SK-N-SH (cell line): Measurements from ENCODE around the gene IL15. TPM values are rescaled to one million over a fixed set of nuclear protein-coding genes. Genes with fewer than 3 reads are reported as not detected.

Experiments used
- CTCF ChIA-PET: fragments of 300-600, 350-600 bp; formaldehyde crosslinking; extraction: SDS; loops from one replicate; lab custom pipeline; 2021; lab: Yijun Ruan, JAX
- POLR2A ChIA-PET: fragments of 350-600 bp; sonication (Branson Sonifier 250); formaldehyde crosslinking; extraction: SDS; loops from one replicate; lab custom pipeline; 2020; ENCODE audit warnings: antibody characterized with exemption, inconsistent platforms; lab: Yijun Ruan, JAX
- DNase-seq: peaks from one replicate; pipeline ENCODE4 v3.0.0; 2012
- H2AFZ ChIP-seq: fragments of 200-600 bp; sonication (generic); 2 replicates; pipeline ENCODE4 v1.8.1; 2016; ENCODE audit warnings: antibody characterized with exemption, mild to moderate bottlenecking, low read depth
- H3F3A ChIP-seq: fragments of 200-600 bp; sonication (generic); replicated peaks from 2 replicates; pipeline ENCODE3; 2016; ENCODE audit warnings: antibody characterized with exemption, mild to moderate bottlenecking; ENCODE audit not compliant: insufficient read depth
- H3K27ac ChIP-seq, 2 experiments: fragments of 200-500 bp in 1 of 2; fragments of 200-600 bp in 1 of 2; sonication (Bioruptor generic) in 1 of 2; sonication (generic), shearing (Covaris generic) in 1 of 2; 2 replicates each; pipeline versions ENCODE4 v1.5.1 to v1.6.1; 2014 to 2016; ENCODE audit warnings: low read depth in 2 of 2, inconsistent platforms in 1 of 2, low read length in 1 of 2, mild to moderate bottlenecking in 1 of 2, mixed read lengths in 1 of 2
- H3K27me3 ChIP-seq: fragments of 200-600 bp; sonication (generic), shearing (Covaris generic); 2 replicates; pipeline ENCODE4 v1.6.1; 2016; ENCODE audit warnings: mixed run types; ENCODE audit not compliant: insufficient read depth
- H3K36me3 ChIP-seq, 2 experiments: fragments of 200-500 bp in 1 of 2; fragments of 200-600 bp in 1 of 2; sonication (Bioruptor generic) in 1 of 2; sonication (generic) in 1 of 2; replicated peaks in 1 of 2; 2 replicates each; pipeline versions ENCODE3 to v1.5.1; 2014 to 2016; ENCODE audit warnings: low read length in 1 of 2, mild to moderate bottlenecking in 1 of 2; ENCODE audit not compliant: insufficient read depth in 2 of 2, control insufficient read depth in 1 of 2
- H3K4me1 ChIP-seq, 2 experiments: fragments of 200-500 bp in 1 of 2; fragments of 200-600 bp in 1 of 2; sonication (Bioruptor generic) in 1 of 2; sonication (generic), shearing (Covaris generic) in 1 of 2; 2 replicates each; pipeline versions ENCODE4 v1.5.1 to v1.6.1; 2014 to 2016; ENCODE audit warnings: low read depth in 1 of 2, low read length in 1 of 2, mixed run types in 1 of 2; ENCODE audit not compliant: insufficient read depth in 2 of 2, control insufficient read depth in 1 of 2
- H3K4me2 ChIP-seq: fragments of 200-600 bp; sonication (generic), shearing (Covaris generic); 2 replicates; pipeline ENCODE4 v1.6.1; 2017; ENCODE audit warnings: mixed run types
- H3K4me3 ChIP-seq, 2 experiments: fragments of 200-500 bp in 1 of 2; fragments of 200-600 bp in 1 of 2; sonication (Bioruptor generic) in 1 of 2; sonication (generic), shearing (Covaris generic) in 1 of 2; 2 replicates each; pipeline versions ENCODE4 v1.5.1 to v1.8.1; 2014 to 2016; ENCODE audit warnings: low read depth in 2 of 2, inconsistent platforms in 1 of 2, low read length in 1 of 2, mild to moderate bottlenecking in 1 of 2, mixed read lengths in 1 of 2, moderate library complexity in 1 of 2
- H3K79me2 ChIP-seq: fragments of 200-600 bp; sonication (generic); 2 replicates; pipeline ENCODE4 v1.8.1; 2017; ENCODE audit warnings: mild to moderate bottlenecking; ENCODE audit not compliant: insufficient read depth
- H3K9ac ChIP-seq: fragments of 200-600 bp; sonication (generic); 2 replicates; pipeline ENCODE4 v1.6.1; 2017; ENCODE audit warnings: mixed run types
- H3K9me2 ChIP-seq: fragments of 200-600 bp; sonication (generic); 2 replicates; pipeline ENCODE4 v1.6.1; 2017; ENCODE audit warnings: mixed run types
- H3K9me3 ChIP-seq: fragments of 200-600 bp; sonication (generic); 2 replicates; pipeline ENCODE4 v1.6.1; 2017; ENCODE audit warnings: mixed run types, mild to moderate bottlenecking, moderate library complexity
- H4K20me1 ChIP-seq: fragments of 200-600 bp; sonication (generic); 2 replicates; pipeline ENCODE4 v1.6.1; 2017; ENCODE audit warnings: mild to moderate bottlenecking, mixed run types; ENCODE audit not compliant: insufficient read depth
- CHD2 ChIP-seq: fragments of 150-350 bp; IDR thresholded peaks from 2 replicates; pipeline ENCODE4 v1.6.1; 2018; ENCODE audit warnings: low read length; ENCODE audit not compliant: partially characterized antibody
- ELF1 ChIP-seq: IDR thresholded peaks from 2 replicates; pipeline ENCODE4 v1.4.0; 2012
- EP300 ChIP-seq, 2 experiments: IDR thresholded peaks; 2 replicates each; pipeline versions ENCODE4 v1.4.0 to v1.6.1; 2012; ENCODE audit warnings: borderline replicate concordance in 1 of 2, low read depth in 1 of 2, low read length in 1 of 2
- FOXM1 ChIP-seq: IDR thresholded peaks from 2 replicates; pipeline ENCODE4 v1.4.0; 2012; ENCODE audit warnings: low read depth, mild to moderate bottlenecking
- GABPA ChIP-seq: IDR thresholded peaks from 2 replicates; pipeline ENCODE4 v1.4.0; 2012; ENCODE audit warnings: low read depth, mild to moderate bottlenecking
- GATA2 ChIP-seq: sonication (generic); formaldehyde crosslinking; IDR thresholded peaks from 2 replicates; pipeline ENCODE4 v1.5.0; 2020; ENCODE audit warnings: mild to moderate bottlenecking, missing genetic modification reagents
- JUND ChIP-seq: IDR thresholded peaks from 2 replicates; pipeline ENCODE4 v1.4.0; 2012
- RAD21 ChIP-seq: IDR thresholded peaks from 2 replicates; pipeline ENCODE4 v1.6.1; 2012; ENCODE audit warnings: mild to moderate bottlenecking, low read length
- RFX5 ChIP-seq: IDR thresholded peaks from 2 replicates; pipeline ENCODE4 v1.6.1; 2012; ENCODE audit warnings: mild to moderate bottlenecking, improper control_type of control experiment, low read length
- SIN3A ChIP-seq: IDR thresholded peaks from 2 replicates; pipeline ENCODE4 v1.6.1; 2012; ENCODE audit warnings: low read depth, mild to moderate bottlenecking, low read length, moderate library complexity, borderline replicate concordance
- SMC3 ChIP-seq: IDR thresholded peaks from 2 replicates; pipeline ENCODE4 v1.6.1; 2012; ENCODE audit warnings: low read depth, low read length, improper control_type of control experiment
- TEAD4 ChIP-seq: IDR thresholded peaks from 2 replicates; pipeline ENCODE4 v1.4.0; 2012; ENCODE audit warnings: mild to moderate bottlenecking, borderline replicate concordance; ENCODE audit not compliant: insufficient read depth
- YY1 ChIP-seq: IDR thresholded peaks from 2 replicates; pipeline ENCODE4 v1.4.0; 2012; ENCODE audit warnings: low read depth, mild to moderate bottlenecking
- WGBS: methylation state at CpG from one replicate; pipeline ENCODE4 v1.1.6; 2017; ENCODE audit warnings: low lambda C conversion rate; 5-methylcytosine and 5-hydroxymethylcytosine counted together
- polyA plus RNA-seq, 3 experiments: library from polyadenylated mRNA; depleted of rRNA; stranded (reverse); fragments of >200 nt; gene quantifications; 2 replicates each; pipeline ENCODE4 v1.2.3, GENCODE V29; 2012
- TF ChIP-seq, protein P1 (sequence below): IDR thresholded peaks from 2 replicates; pipeline ENCODE4; 2012
- TF ChIP-seq, protein P2 (sequence below): fragments of 150-350 bp; IDR thresholded peaks from 2 replicates; pipeline ENCODE4 v1.6.1; 2017; ENCODE audit warnings: antibody characterized with exemption, low read length, low read depth, borderline replicate concordance
- TF ChIP-seq, protein P3 (sequence below): IDR thresholded peaks from 2 replicates; pipeline ENCODE4 v1.4.0; 2012; ENCODE audit warnings: low read depth
- TF ChIP-seq, protein P4 (sequence below): fragments of 200-600 bp; sonication (generic); IDR thresholded peaks from 2 replicates; pipeline ENCODE4 v1.6.1; 2017; ENCODE audit warnings: antibody characterized with exemption, mild to moderate bottlenecking, moderate library complexity
- TF ChIP-seq, protein P5 (sequence below): fragments of 150-350 bp; IDR thresholded peaks from 2 replicates; pipeline ENCODE4 v1.6.1; 2016; ENCODE audit warnings: mild to moderate bottlenecking, low read depth, low read length
- TF ChIP-seq, protein P6 (sequence below): IDR thresholded peaks from 2 replicates; pipeline ENCODE4 v1.4.0; 2012; ENCODE audit warnings: low read depth, borderline replicate concordance

Gene IL15
- polyA plus RNA-seq, 1 of the 3 experiments (the other 2 are of a cell fraction) = 3.7 TPM

DNA sequence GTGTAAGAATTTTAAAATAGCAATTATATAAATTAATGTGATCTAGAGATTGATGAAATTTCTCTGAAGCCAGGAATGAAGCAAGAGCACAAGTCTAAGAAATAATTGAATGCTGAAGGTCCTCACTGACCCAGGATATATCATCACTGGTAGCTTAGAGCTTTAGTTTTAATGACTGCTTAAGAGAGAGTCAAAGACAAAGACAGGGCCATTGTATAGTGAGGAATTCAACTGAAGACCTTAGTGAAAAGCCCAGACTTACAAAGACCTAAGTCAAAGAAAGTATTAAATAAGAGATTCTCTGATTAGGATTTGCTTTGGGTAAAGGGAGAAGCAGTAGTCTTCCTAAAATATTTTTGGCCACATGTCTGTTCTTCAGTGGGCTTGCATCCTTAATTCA, 26.0 kb upstream of the IL15 start:
- DNase-seq = no peak
- no peak overlapping the region for H2AFZ ChIP-seq
- H3K4me2 ChIP-seq = no peak overlapping the region

DNA sequence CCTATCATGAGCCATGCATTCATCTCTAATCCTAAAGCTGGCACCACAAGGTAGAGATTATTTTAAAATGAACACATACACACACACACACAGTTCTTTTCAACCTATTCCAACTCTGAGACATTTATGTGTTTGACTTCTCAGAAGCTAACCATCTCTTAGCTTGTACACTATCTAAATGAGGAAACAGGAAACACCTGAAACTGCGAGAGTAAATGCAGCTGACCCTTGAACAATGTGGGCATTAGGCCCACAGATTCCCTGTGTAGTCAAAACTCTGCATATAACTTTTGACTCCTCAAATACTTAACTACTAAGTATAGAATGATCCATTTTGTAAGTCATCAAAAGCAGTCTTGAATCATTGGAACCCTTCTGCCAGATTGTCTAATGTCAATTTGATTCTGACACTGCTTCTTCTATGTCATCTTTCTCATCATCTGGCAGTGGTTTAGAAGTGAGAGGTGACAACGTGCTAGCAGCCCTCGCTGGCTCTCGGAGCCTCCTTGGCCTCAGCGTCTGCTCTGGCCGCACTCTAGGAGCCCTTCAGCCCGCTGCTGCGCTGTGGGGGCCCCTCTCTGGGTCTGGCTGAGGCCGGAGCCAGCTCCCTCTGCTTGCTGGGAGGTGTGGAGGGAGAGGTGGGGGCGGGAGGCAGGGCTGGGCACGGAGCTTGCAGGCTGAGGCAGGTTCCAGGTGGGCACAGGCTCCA, 21.4 kb upstream of the IL15 start:
- no peak overlapping the region for H3K27ac ChIP-seq
- no peaks in the 10 kb centered on the region for H3K9me2 ChIP-seq
- no peaks in the 10 kb centered on the region for H3F3A ChIP-seq
- H3K27me3 ChIP-seq = no peaks in the 10 kb centered on the region
- 96% methylated on average over 9 of the region's 11 CpGs for WGBS
- no peaks in the 10 kb centered on the region for H4K20me1 ChIP-seq
- no peak overlapping the region for H3K4me2 ChIP-seq
- no peaks in the 10 kb centered on the region for H3K9me3 ChIP-seq
- H3K9ac ChIP-seq = no peak overlapping the region
- no peak for DNase-seq
- H3K4me3 ChIP-seq = no peak overlapping the region
- ChIA-PET POLR2A (no interaction called here), CTCF (no interaction called here)
- no peak overlapping the region for H2AFZ ChIP-seq
- H3K36me3 ChIP-seq = no peaks in the 10 kb centered on the region
- H3K79me2 ChIP-seq = no peaks in the 10 kb centered on the region
- H3K4me1 ChIP-seq = no peaks in the 10 kb centered on the region
- TF ChIP-seq SIN3A (no peak), FOXM1 (no peak), GABPA (no peak), ELF1 (no peak), RFX5 (no peak), TEAD4 (no peak), EP300 (IDR thresholded peaks at IDR 0.05; ENCODE audit: borderline replicate concordance in 1 of 2, low read depth in 1 of 2, low read length in 1 of 2) (no peak)
- TF ChIP-seq, protein P1, sequence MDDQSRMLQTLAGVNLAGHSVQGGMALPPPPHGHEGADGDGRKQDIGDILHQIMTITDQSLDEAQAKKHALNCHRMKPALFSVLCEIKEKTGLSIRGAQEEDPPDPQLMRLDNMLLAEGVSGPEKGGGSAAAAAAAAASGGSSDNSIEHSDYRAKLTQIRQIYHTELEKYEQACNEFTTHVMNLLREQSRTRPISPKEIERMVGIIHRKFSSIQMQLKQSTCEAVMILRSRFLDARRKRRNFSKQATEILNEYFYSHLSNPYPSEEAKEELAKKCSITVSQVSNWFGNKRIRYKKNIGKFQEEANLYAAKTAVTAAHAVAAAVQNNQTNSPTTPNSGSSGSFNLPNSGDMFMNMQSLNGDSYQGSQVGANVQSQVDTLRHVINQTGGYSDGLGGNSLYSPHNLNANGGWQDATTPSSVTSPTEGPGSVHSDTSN = no peak
- TF ChIP-seq, protein P2, sequence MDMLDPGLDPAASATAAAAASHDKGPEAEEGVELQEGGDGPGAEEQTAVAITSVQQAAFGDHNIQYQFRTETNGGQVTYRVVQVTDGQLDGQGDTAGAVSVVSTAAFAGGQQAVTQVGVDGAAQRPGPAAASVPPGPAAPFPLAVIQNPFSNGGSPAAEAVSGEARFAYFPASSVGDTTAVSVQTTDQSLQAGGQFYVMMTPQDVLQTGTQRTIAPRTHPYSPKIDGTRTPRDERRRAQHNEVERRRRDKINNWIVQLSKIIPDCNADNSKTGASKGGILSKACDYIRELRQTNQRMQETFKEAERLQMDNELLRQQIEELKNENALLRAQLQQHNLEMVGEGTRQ = no peak
- TF ChIP-seq, protein P3, sequence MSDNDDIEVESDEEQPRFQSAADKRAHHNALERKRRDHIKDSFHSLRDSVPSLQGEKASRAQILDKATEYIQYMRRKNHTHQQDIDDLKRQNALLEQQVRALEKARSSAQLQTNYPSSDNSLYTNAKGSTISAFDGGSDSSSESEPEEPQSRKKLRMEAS = no peak
- TF ChIP-seq, protein P4, sequence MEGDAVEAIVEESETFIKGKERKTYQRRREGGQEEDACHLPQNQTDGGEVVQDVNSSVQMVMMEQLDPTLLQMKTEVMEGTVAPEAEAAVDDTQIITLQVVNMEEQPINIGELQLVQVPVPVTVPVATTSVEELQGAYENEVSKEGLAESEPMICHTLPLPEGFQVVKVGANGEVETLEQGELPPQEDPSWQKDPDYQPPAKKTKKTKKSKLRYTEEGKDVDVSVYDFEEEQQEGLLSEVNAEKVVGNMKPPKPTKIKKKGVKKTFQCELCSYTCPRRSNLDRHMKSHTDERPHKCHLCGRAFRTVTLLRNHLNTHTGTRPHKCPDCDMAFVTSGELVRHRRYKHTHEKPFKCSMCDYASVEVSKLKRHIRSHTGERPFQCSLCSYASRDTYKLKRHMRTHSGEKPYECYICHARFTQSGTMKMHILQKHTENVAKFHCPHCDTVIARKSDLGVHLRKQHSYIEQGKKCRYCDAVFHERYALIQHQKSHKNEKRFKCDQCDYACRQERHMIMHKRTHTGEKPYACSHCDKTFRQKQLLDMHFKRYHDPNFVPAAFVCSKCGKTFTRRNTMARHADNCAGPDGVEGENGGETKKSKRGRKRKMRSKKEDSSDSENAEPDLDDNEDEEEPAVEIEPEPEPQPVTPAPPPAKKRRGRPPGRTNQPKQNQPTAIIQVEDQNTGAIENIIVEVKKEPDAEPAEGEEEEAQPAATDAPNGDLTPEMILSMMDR = no peak
- TF ChIP-seq, protein P5, sequence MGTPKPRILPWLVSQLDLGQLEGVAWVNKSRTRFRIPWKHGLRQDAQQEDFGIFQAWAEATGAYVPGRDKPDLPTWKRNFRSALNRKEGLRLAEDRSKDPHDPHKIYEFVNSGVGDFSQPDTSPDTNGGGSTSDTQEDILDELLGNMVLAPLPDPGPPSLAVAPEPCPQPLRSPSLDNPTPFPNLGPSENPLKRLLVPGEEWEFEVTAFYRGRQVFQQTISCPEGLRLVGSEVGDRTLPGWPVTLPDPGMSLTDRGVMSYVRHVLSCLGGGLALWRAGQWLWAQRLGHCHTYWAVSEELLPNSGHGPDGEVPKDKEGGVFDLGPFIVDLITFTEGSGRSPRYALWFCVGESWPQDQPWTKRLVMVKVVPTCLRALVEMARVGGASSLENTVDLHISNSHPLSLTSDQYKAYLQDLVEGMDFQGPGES = no peak

More for the DNA sequence above, 26.0 kb upstream of the IL15 start:
- Histone ChIP-seq H3K9me2 (no peaks in the 10 kb centered on the region), H3K9me3 (no peaks in the 10 kb centered on the region), H3K4me1 (no peaks in the 10 kb centered on the region), H3F3A (no peaks in the 10 kb centered on the region), H3K9ac (no peak overlapping the region), H3K27me3 (no peaks in the 10 kb centered on the region), H3K4me3 (no peak overlapping the region), H3K36me3 (no peaks in the 10 kb centered on the region), H3K79me2 (no peaks in the 10 kb centered on the region), H3K27ac (no peak overlapping the region), H4K20me1 (no peaks in the 10 kb centered on the region)
- no peak for TF ChIP-seq FOXM1
- TF ChIP-seq, protein P6, sequence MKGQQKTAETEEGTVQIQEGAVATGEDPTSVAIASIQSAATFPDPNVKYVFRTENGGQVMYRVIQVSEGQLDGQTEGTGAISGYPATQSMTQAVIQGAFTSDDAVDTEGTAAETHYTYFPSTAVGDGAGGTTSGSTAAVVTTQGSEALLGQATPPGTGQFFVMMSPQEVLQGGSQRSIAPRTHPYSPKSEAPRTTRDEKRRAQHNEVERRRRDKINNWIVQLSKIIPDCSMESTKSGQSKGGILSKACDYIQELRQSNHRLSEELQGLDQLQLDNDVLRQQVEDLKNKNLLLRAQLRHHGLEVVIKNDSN = no peak
- TF ChIP-seq YY1 = no peak
- no peak for TF ChIP-seq GATA2 (CRISPR knock-in tag)
- no peak for TF ChIP-seq RAD21
- no peak for TF ChIP-seq CHD2
- TF ChIP-seq SMC3 = no peak
- TF ChIP-seq RFX5 = no peak
- no peak for TF ChIP-seq ELF1
- TF ChIP-seq, protein P5 = no peak
- TF ChIP-seq, protein P2 = no peak
- no peak for TF ChIP-seq JUND
- POLR2A ChIA-PET = no interaction called here
- CTCF ChIA-PET = no interaction called here
